BE2C (cell line): Measurements from ENCODE around the gene ATP1A4.

Experiments used
- DNase-seq: peaks from one replicate; pipeline ENCODE4 v3.0.0-alpha.2; 2020
- H3K27me3 ChIP-seq: fragments of 250-450 bp; sonication (Bioruptor Pico); 2 replicates; pipeline ENCODE4 v1.5.1; 2020; ENCODE audit warnings: mild to moderate bottlenecking
- H3K36me3 ChIP-seq: fragments of 250-450 bp; sonication (Bioruptor Pico); 2 replicates; pipeline ENCODE4 v1.5.1; 2020; ENCODE audit warnings: mild to moderate bottlenecking
- H3K4me1 ChIP-seq: fragments of 250-450 bp; sonication (Bioruptor Pico); 2 replicates; pipeline ENCODE4 v1.5.1; 2020
- H3K4me3 ChIP-seq: 2 replicates; pipeline ENCODE4 v1.5.1; 2011; ENCODE audit warnings: low read depth, low read length
- H3K9me3 ChIP-seq: fragments of 250-450 bp; sonication (Bioruptor Pico); 2 replicates; pipeline ENCODE4 v1.5.1; 2020
- TF ChIP-seq, protein P1 (sequence below): IDR thresholded peaks from 2 replicates; pipeline ENCODE4 v1.5.1; 2012; ENCODE audit warnings: mild to moderate bottlenecking, low read depth, low read length

ATP1A4 gene

DNA sequence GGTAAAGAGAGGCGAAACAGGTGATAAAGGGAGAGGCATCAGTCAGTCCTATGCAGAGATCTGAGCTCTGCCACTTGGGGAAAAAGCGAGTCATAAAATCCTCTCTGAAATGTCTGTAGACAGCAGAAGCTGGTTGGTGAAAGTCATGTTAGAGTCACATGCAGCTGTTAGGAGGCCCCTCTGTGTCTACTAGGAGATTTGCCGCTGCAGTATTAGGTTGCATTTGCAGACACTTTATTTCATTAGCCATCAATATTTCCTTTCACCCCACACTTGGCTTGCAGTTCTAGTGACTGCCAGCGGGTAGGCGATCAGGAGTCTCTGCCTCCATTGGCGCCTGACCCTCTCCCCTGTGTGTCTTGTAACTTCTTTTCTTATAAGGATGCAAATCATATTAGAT is 16.2 kb downstream of the ATP1A4 start:
- Histone ChIP-seq H3K27me3 (peaks cover 15% of the 10 kb centered on the region), H3K9me3 (no peaks in the 10 kb centered on the region), H3K4me1 (no peaks in the 10 kb centered on the region), H3K36me3 (no peaks in the 10 kb centered on the region), H3K4me3 (no peak overlapping the region)
- TF ChIP-seq, protein P1, sequence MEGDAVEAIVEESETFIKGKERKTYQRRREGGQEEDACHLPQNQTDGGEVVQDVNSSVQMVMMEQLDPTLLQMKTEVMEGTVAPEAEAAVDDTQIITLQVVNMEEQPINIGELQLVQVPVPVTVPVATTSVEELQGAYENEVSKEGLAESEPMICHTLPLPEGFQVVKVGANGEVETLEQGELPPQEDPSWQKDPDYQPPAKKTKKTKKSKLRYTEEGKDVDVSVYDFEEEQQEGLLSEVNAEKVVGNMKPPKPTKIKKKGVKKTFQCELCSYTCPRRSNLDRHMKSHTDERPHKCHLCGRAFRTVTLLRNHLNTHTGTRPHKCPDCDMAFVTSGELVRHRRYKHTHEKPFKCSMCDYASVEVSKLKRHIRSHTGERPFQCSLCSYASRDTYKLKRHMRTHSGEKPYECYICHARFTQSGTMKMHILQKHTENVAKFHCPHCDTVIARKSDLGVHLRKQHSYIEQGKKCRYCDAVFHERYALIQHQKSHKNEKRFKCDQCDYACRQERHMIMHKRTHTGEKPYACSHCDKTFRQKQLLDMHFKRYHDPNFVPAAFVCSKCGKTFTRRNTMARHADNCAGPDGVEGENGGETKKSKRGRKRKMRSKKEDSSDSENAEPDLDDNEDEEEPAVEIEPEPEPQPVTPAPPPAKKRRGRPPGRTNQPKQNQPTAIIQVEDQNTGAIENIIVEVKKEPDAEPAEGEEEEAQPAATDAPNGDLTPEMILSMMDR: no peak
- DNase-seq: no peak

DNA sequence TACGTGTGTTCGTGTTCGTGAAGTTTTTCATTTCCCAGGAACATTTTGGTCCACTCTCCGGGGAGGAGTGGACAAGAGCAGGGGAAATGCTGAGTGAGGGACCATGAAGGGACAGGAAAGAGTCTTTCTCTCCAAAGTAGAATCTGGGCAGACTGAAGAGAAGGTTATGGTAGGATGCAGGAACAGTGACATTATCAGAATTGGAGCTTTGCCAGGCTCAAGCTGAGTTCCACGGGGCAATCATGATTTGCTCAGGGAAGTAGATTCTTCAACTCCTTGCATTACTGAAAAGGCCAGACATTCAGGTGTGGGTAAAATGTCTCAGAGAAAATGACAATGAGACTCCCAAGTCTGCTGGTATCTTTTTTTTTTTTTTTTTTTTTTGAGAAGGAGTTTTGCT is 16.6 kb downstream of the ATP1A4 start:
- H3K4me1 ChIP-seq: no peaks in the 10 kb centered on the region
- no peaks in the 10 kb centered on the region for H3K36me3 ChIP-seq
- no peak overlapping the region for H3K4me3 ChIP-seq
- no peak for DNase-seq
- TF ChIP-seq, protein P1: no peak
- H3K27me3 ChIP-seq: peaks cover 19% of the 10 kb centered on the region
- H3K9me3 ChIP-seq: no peaks in the 10 kb centered on the region

DNA sequence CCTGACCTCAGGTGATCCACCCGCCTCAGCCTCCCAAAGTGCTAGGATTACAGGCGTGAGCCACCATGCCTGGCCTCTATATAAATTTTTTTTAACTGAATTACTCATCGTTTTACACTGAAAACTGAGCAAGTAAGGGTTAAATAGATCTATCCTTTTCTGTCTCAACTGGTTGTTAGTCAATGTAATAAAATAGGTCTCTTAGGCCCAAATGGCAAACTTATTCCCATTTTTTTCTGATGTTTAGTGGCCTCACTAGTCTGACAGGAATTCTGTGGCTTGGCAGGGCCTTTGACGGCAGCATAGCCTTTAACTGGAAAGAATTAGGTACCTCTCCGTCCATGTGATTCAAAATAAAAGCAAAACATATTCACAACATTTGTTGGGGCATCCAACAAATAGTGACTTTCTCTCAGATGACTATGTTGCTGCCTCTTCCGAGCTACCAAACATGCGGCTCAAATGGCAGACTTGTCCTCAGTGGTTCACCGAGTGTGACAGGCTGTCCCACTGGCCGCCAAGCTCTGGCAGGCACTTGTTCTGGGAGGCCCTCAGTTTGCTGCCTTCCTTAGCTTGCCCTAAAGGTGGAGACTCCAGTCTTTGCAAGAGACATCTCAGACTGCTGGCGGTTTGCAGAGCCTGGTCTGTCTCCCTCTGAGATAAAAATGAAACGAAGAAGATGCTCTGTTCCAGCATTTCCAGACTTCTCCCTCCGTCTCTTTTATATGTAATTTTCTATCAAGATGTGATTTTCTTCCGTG is 17.4 kb downstream of the ATP1A4 start:
- Histone ChIP-seq H3K27me3 (peaks cover 22% of the 10 kb centered on the region), H3K4me1 (no peaks in the 10 kb centered on the region), H3K36me3 (no peaks in the 10 kb centered on the region), H3K4me3 (no peak overlapping the region), H3K9me3 (no peaks in the 10 kb centered on the region)
- TF ChIP-seq, protein P1: no peak
- no peak for DNase-seq

DNA sequence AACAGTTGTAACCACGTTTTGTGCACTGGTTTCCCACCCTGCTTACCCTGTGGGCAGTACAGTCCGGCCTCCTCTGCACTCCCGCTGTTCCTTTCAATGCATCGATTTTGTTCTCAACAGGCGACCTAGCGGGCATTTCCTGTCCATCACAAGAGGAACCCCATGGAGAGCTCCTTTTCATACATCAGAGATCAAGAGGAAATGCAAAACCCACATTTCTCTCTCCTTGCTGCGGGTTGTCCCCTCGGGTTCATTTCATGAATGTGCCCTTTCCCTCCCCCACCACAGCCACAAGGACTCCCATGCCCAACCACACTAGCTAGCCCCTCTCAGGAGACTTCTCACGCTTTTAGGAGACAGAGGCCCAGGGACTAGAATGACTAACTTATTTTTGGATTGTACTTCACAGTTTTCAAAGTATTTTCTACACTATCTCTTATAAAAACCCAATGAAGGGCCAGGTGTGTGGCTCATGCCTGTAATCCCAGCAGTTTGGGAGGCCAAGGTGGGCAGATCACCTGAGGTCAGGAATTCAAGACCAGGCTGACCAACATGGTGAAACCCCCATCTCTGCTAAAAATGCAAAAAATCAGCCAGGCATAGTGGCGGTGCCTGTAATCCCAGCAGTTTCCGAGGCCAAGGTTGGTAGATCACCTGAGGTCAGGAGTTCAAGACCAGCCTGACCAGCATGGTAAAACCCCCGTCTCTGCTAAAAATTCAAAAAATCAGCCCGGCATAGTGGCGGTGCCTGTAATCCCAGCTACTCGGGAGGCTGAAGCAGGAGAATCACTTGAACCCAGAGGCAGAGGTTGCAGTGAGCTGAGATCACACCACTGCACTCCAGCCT is 18.4 kb downstream of the ATP1A4 start:
- TF ChIP-seq, protein P1: no peak
- H3K9me3 ChIP-seq: no peaks in the 10 kb centered on the region
- no peak for DNase-seq
- H3K4me3 ChIP-seq: no peak overlapping the region
- H3K4me1 ChIP-seq: no peaks in the 10 kb centered on the region
- H3K27me3 ChIP-seq: peaks cover 24% of the 10 kb centered on the region
- H3K36me3 ChIP-seq: no peaks in the 10 kb centered on the region

DNA sequence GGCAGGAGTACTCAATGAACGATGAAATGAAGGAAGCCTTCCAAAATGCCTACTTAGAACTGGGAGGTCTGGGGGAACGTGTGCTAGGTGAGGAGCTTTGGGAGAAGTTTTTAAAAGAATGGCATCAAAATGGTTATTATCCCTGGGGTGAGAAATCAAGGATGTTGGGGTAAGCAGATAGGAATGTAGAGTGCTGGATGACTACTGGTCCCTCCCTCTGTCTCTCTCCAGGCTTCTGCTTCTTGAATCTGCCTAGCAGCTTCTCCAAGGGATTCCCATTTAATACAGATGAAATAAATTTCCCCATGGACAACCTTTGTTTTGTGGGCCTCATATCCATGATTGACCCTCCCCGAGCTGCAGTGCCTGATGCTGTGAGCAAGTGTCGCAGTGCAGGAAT is 20.0 kb downstream of the ATP1A4 start:
- DNase-seq: no peak
- TF ChIP-seq, protein P1: no peak
- Histone ChIP-seq H3K27me3 (peaks cover 17% of the 10 kb centered on the region), H3K4me1 (no peaks in the 10 kb centered on the region), H3K36me3 (no peaks in the 10 kb centered on the region), H3K4me3 (no peak overlapping the region), H3K9me3 (no peaks in the 10 kb centered on the region)

DNA sequence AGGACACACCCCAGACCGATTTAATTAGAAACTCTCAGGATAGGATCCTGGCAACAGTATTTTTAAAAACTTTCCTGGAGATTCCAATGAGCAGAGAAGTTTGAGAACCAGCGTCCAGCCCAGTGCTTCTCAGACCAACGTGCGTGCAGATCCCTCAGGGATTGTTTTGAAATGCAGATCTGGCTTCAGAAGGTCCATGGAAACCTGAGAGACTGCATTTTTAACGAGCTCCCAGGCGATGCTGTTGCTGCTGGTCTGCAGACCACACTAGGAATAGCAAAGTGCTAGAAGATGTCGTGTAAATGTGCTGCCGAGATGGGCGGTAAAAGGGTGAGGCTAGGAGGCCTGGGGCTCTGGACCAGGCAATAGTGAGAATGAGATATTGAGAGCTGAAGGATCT is 20.6 kb downstream of the ATP1A4 start:
- H3K9me3 ChIP-seq: no peaks in the 10 kb centered on the region
- H3K4me3 ChIP-seq: no peak overlapping the region
- TF ChIP-seq, protein P1: no peak
- H3K36me3 ChIP-seq: no peaks in the 10 kb centered on the region
- H3K27me3 ChIP-seq: peaks cover 13% of the 10 kb centered on the region
- DNase-seq: no peak
- H3K4me1 ChIP-seq: no peaks in the 10 kb centered on the region
